ENCODE measurements around the gene CNNM3.

Gene CNNM3

GRCh38 chr2:96806468-96807126 is 9.5 kb upstream of the CNNM3 start:
- no peaks in the 10 kb centered on the region for H3K27me3 ChIP-seq (ENCODE audit: control insufficient read depth in 2 of 2, insufficient read depth in 2 of 2, low read length in 2 of 2)
- H3K27ac ChIP-seq (ENCODE audit: low read depth in 2 of 2, low read length in 2 of 2), result peak overlapping the region; percentile 29 to 56
- peaks cover 44 to 47% of the 10 kb centered on the region in 2 donors for H3K36me3 ChIP-seq (ENCODE audit: control insufficient read depth in 2 of 2, insufficient read depth in 2 of 2, low read length in 2 of 2)
- H3K9me3 ChIP-seq (ENCODE audit: control insufficient read depth in 2 of 2, low read length in 2 of 2), result no peaks in the 10 kb centered on the region
- H3K9ac ChIP-seq (ENCODE audit: low read depth in 1 of 2, low read length in 2 of 2), result no peak overlapping the region
- peak overlapping the region; percentile 15 to 33 for H3K4me3 ChIP-seq (ENCODE audit: low read length in 2 of 2)
- H3K4me1 ChIP-seq (ENCODE audit: control insufficient read depth in 2 of 2, insufficient read depth in 2 of 2, low read length in 2 of 2), result peaks cover 0 to 4% of the 10 kb centered on the region in 2 donors

GRCh38 chr2:96807127-96807471 is 9.0 kb upstream of the CNNM3 start:
- Histone ChIP-seq H3K27me3 (ENCODE audit: control insufficient read depth in 2 of 2, insufficient read depth in 2 of 2, low read length in 2 of 2) (no peaks in the 10 kb centered on the region), H3K36me3 (ENCODE audit: control insufficient read depth in 2 of 2, insufficient read depth in 2 of 2, low read length in 2 of 2) (peaks cover 42 to 45% of the 10 kb centered on the region in 2 donors), H3K4me1 (ENCODE audit: control insufficient read depth in 2 of 2, insufficient read depth in 2 of 2, low read length in 2 of 2) (peaks cover 0 to 4% of the 10 kb centered on the region in 2 donors), H3K9ac (ENCODE audit: low read depth in 1 of 2, low read length in 2 of 2) (no peak overlapping the region), H3K27ac (ENCODE audit: low read depth in 2 of 2, low read length in 2 of 2) (peak overlapping the region in 1 of 2 donors; percentile 56), H3K9me3 (ENCODE audit: control insufficient read depth in 2 of 2, low read length in 2 of 2) (no peaks in the 10 kb centered on the region), H3K4me3 (ENCODE audit: low read length in 2 of 2) (no peak overlapping the region)

DNA sequence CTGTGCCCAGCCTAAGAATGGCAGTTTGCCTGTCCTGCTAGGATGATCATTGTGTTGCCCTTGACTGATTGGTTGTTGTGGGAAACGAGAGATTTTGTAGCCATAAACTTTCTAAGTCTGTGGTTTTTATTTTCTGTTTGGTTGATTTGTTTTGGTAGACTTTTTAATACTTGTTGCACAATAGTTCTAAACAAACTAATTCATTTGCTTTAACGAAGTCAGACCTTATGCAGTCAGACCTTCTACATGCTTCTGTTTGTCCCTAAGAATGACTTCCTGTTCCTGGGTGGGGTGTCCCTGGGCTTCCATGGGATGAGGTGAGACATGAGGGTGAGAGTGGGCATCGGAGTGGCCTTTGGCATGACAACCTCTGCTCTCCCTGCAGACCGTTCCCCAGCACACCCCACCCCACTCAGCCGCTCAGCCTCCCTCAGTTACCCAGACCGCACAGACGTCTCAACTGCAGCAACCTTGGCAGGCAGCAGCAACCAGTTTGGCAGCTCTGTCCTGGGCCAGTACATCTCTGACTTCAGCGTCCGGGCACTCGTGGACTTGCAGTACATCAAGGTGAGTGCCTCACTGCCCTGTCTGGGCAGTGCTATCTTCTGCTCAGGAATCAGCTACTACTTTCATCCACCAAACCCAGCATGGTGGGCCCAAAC is 7.8 kb upstream of the CNNM3 start:
- Histone ChIP-seq H3K27me3 (ENCODE audit: control insufficient read depth in 2 of 2, insufficient read depth in 2 of 2, low read length in 2 of 2) (no peaks in the 10 kb centered on the region), H3K9me3 (ENCODE audit: control insufficient read depth in 2 of 2, low read length in 2 of 2) (no peaks in the 10 kb centered on the region), H3K4me1 (ENCODE audit: control insufficient read depth in 2 of 2, insufficient read depth in 2 of 2, low read length in 2 of 2) (peaks cover 3 to 4% of the 10 kb centered on the region in 2 donors), H3K27ac (ENCODE audit: low read depth in 2 of 2, low read length in 2 of 2) (no peak overlapping the region), H3K4me3 (ENCODE audit: low read length in 2 of 2) (no peak overlapping the region), H3K36me3 (ENCODE audit: control insufficient read depth in 2 of 2, insufficient read depth in 2 of 2, low read length in 2 of 2) (peaks cover 41% of the 10 kb centered on the region in 2 donors), H3K9ac (ENCODE audit: low read depth in 1 of 2, low read length in 2 of 2) (no peak overlapping the region)

GRCh38 chr2:96809216-96809882 is 6.7 kb upstream of the CNNM3 start:
- Histone ChIP-seq H3K4me3 (ENCODE audit: low read length in 2 of 2) (no peak overlapping the region), H3K9ac (ENCODE audit: low read depth in 1 of 2, low read length in 2 of 2) (no peak overlapping the region), H3K9me3 (ENCODE audit: control insufficient read depth in 2 of 2, low read length in 2 of 2) (no peaks in the 10 kb centered on the region), H3K27me3 (ENCODE audit: control insufficient read depth in 2 of 2, insufficient read depth in 2 of 2, low read length in 2 of 2) (no peaks in the 10 kb centered on the region), H3K27ac (ENCODE audit: low read depth in 2 of 2, low read length in 2 of 2) (no peak overlapping the region), H3K4me1 (ENCODE audit: control insufficient read depth in 2 of 2, insufficient read depth in 2 of 2, low read length in 2 of 2) (peaks cover 3 to 6% of the 10 kb centered on the region in 2 donors), H3K36me3 (ENCODE audit: control insufficient read depth in 2 of 2, insufficient read depth in 2 of 2, low read length in 2 of 2) (peaks cover 41% of the 10 kb centered on the region in 2 donors)

- Histone ChIP-seq H3K36me3 (ENCODE audit: control insufficient read depth in 2 of 2, insufficient read depth in 2 of 2, low read length in 2 of 2) (peaks cover 41% of the 10 kb centered on the region in 2 donors), H3K4me1 (ENCODE audit: control insufficient read depth in 2 of 2, insufficient read depth in 2 of 2, low read length in 2 of 2) (peaks cover 4 to 10% of the 10 kb centered on the region in 2 donors), H3K27ac (ENCODE audit: low read depth in 2 of 2, low read length in 2 of 2) (no peak overlapping the region), H3K4me3 (ENCODE audit: low read length in 2 of 2) (no peak overlapping the region), H3K9ac (ENCODE audit: low read depth in 1 of 2, low read length in 2 of 2) (no peak overlapping the region), H3K9me3 (ENCODE audit: control insufficient read depth in 2 of 2, low read length in 2 of 2) (no peaks in the 10 kb centered on the region), H3K27me3 (ENCODE audit: control insufficient read depth in 2 of 2, insufficient read depth in 2 of 2, low read length in 2 of 2) (no peaks in the 10 kb centered on the region)
Measured at GRCh38 chr2:96809951-96810782, 5.9 kb upstream of the CNNM3 start.

DNA sequence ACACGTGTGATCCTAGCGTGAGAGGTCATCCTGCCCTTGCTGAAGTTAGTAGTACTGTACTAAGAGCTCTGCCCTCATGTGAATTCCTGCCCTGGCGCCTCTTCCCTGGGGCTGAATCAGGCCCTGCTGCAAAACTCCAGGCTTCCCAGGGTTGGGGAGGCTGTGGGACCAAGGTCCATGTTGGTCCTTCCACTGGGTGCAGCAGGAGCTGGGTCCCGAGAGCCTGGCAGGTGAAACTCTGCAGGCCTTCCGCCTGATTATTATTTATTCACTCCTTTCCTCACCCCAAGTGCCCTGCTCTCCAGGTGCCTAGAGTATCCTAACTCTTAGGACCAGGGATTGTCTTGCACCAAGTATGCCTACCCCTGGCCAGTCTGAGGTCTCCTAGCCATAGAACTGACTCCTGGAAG is 5.3 kb upstream of the CNNM3 start:
- Histone ChIP-seq H3K4me3 (ENCODE audit: low read length in 2 of 2) (no peak overlapping the region), H3K27me3 (ENCODE audit: control insufficient read depth in 2 of 2, insufficient read depth in 2 of 2, low read length in 2 of 2) (no peaks in the 10 kb centered on the region), H3K9ac (ENCODE audit: low read depth in 1 of 2, low read length in 2 of 2) (no peak overlapping the region), H3K27ac (ENCODE audit: low read depth in 2 of 2, low read length in 2 of 2) (no peak overlapping the region), H3K36me3 (ENCODE audit: control insufficient read depth in 2 of 2, insufficient read depth in 2 of 2, low read length in 2 of 2) (peaks cover 41% of the 10 kb centered on the region in 2 donors), H3K9me3 (ENCODE audit: control insufficient read depth in 2 of 2, low read length in 2 of 2) (no peaks in the 10 kb centered on the region), H3K4me1 (ENCODE audit: control insufficient read depth in 2 of 2, insufficient read depth in 2 of 2, low read length in 2 of 2) (peaks cover 9 to 15% of the 10 kb centered on the region in 2 donors)

DNA sequence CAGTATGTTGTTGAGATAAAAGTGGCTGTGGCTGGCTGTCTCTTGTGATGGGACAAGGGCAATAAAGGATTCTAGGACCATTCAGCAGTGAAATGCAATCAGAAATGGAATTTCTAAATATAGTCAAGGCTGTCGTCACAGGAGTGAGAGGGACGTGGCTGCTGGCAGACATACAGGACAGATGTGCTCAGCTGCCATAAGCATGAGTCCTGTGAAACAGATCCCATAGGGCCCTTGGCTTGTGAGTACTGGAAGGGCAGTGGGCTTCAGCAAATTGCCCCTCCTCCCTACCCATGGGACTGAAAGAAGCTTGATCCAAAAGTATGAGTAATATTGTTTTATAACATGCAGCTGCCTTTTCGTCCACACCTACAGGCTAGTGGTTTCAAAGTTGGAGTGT is 4.2 kb upstream of the CNNM3 start:
- H3K4me1 ChIP-seq (ENCODE audit: control insufficient read depth in 2 of 2, insufficient read depth in 2 of 2, low read length in 2 of 2), result peaks cover 9 to 12% of the 10 kb centered on the region in 2 donors
- no peak overlapping the region for H3K4me3 ChIP-seq (ENCODE audit: low read length in 2 of 2)
- H3K9me3 ChIP-seq (ENCODE audit: control insufficient read depth in 2 of 2, low read length in 2 of 2), result no peaks in the 10 kb centered on the region
- no peak overlapping the region for H3K27ac ChIP-seq (ENCODE audit: low read depth in 2 of 2, low read length in 2 of 2)
- no peaks in the 10 kb centered on the region for H3K27me3 ChIP-seq (ENCODE audit: control insufficient read depth in 2 of 2, insufficient read depth in 2 of 2, low read length in 2 of 2)
- no peak overlapping the region for H3K9ac ChIP-seq (ENCODE audit: low read depth in 1 of 2, low read length in 2 of 2)
- H3K36me3 ChIP-seq (ENCODE audit: control insufficient read depth in 2 of 2, insufficient read depth in 2 of 2, low read length in 2 of 2), result peaks cover 35 to 41% of the 10 kb centered on the region in 2 donors

DNA sequence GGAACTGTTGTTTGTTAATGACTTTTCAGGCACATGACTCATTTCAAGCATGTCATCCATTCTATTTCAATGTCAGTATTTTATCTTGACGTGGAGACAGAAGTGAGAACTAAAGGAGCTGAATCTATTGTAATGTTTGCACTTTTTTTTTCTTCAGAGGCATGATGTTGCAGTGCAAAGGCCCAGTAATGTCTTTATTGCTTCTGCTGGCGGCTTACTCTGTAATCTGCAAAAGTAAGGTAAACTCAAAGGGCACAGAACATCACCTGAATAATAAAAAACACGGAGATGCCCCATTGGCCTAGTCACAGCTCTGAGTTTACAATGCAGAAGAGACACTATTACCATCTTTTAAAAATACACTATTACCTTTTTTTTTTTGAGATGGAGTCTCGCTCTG is 2.4 kb upstream of the CNNM3 start:
- Histone ChIP-seq H3K27me3 (ENCODE audit: control insufficient read depth in 2 of 2, insufficient read depth in 2 of 2, low read length in 2 of 2) (no peaks in the 10 kb centered on the region), H3K36me3 (ENCODE audit: control insufficient read depth in 2 of 2, insufficient read depth in 2 of 2, low read length in 2 of 2) (peaks cover 27 to 37% of the 10 kb centered on the region in 2 donors), H3K4me3 (ENCODE audit: low read length in 2 of 2) (no peak overlapping the region), H3K9me3 (ENCODE audit: control insufficient read depth in 2 of 2, low read length in 2 of 2) (no peaks in the 10 kb centered on the region), H3K4me1 (ENCODE audit: control insufficient read depth in 2 of 2, insufficient read depth in 2 of 2, low read length in 2 of 2) (peaks cover 20 to 29% of the 10 kb centered on the region in 2 donors), H3K9ac (ENCODE audit: low read depth in 1 of 2, low read length in 2 of 2) (no peak overlapping the region), H3K27ac (ENCODE audit: low read depth in 2 of 2, low read length in 2 of 2) (peak overlapping the region in 1 of 2 donors; percentile 6)

- peak overlapping the region; percentile 79 for H3K4me3 ChIP-seq (ENCODE audit: low read length in 2 of 2)
- peaks cover 39 to 47% of the 10 kb centered on the region in 2 donors for H3K4me1 ChIP-seq (ENCODE audit: control insufficient read depth in 2 of 2, insufficient read depth in 2 of 2, low read length in 2 of 2)
- peak overlapping the region; percentile 95 to 96 for H3K27ac ChIP-seq (ENCODE audit: low read depth in 2 of 2, low read length in 2 of 2)
- H3K9ac ChIP-seq (ENCODE audit: low read depth in 1 of 2, low read length in 2 of 2), result peak overlapping the region; percentile 65 to 75
- H3K9me3 ChIP-seq (ENCODE audit: control insufficient read depth in 2 of 2, low read length in 2 of 2), result no peaks in the 10 kb centered on the region
- no peaks in the 10 kb centered on the region for H3K27me3 ChIP-seq (ENCODE audit: control insufficient read depth in 2 of 2, insufficient read depth in 2 of 2, low read length in 2 of 2)
- H3K36me3 ChIP-seq (ENCODE audit: control insufficient read depth in 2 of 2, insufficient read depth in 2 of 2, low read length in 2 of 2), result peaks cover 19 to 26% of the 10 kb centered on the region in 2 donors
Measured at GRCh38 chr2:96815326-96816126, 542 bp upstream of the CNNM3 start.
